Astrocyte of the cerebellum (primary cell): Measurements from ENCODE around the gene PPEF2.
"Not testable (repeated sequence)": the region's sequence is repeated elsewhere in the genome, so short reads cannot be mapped to it uniquely, and the experiment has no call there.

Experiments
- DNase-seq: peaks from one replicate; pipeline ENCODE4 v3.0.0-alpha.2; 2011; ENCODE audit warnings: low read depth
- H3K4me3 ChIP-seq: 2 replicates; pipeline ENCODE4 v1.5.1; 2011; ENCODE audit warnings: mild to moderate bottlenecking, low read depth, low read length, moderate library complexity
- CTCF ChIP-seq: IDR thresholded peaks from 2 replicates; pipeline ENCODE4 v1.5.1; 2012; ENCODE audit warnings: low read length, low read depth, moderate library complexity, mild to moderate bottlenecking; ENCODE audit errors: missing control alignments
- in situ Hi-C: cut with HindIII; loops from 2 replicates; pipeline ENCODE4 v1.10.0; 2017; ENCODE audit warnings: low sequenced_read_pairs

PPEF2 gene

DNA sequence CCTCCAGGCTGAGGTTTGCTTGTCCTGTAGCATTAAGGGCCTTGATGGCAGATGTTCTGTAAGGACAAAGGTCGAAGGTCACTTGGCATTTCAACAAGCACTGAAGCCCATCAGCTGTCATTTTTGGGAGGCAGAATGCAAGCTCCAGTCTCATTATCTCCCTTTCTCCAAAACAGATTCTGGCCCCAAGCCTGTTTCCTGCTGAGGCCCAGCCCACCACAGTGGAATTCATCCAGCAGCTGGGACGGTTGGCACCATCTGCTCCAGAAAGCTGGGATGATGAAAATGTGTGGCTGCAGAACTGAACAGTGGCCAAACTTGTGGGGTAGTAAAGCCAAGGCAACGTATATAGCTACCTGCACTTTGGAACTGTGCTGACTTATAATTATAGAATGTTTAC lies 17.7 kb upstream of the PPEF2 start:
- peak; percentile 67 for DNase-seq
- in situ Hi-C loops = no loop called here
- TF ChIP-seq CTCF = no peak

DNA sequence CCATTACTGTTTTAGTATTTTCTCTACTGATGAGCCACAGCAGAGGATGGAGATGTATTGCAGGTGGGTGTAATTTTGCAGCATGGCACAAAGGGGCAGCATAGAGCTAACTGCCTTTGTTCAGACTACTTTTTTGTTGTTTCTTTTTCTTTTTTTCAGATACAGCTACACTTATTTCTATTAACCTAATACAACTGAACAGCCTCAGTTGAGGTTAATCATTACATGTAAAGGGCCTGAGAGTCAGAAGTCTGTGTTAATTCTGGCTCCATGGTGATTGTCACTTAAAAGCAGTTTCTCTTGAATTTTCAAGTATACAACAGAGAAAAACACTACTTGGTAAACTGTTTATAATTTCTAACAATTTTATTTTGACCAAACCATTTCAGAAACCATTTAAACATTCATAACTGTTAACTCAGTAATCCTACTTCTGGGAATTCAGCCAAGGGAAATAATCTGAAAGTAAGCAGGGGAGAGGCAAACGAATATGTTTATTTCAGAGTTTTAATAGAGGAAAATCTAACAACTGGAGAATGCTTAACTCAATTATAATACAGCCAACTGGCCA lies 13.9 kb upstream of the PPEF2 start:
- peak; percentile 57 for DNase-seq
- H3K4me3 ChIP-seq = no peak overlapping the region
- in situ Hi-C loops = no loop called here
- TF ChIP-seq CTCF = peak; percentile 95

More for the DNA sequence above, 17.7 kb upstream of the PPEF2 start:
- H3K4me3 ChIP-seq = no peak overlapping the region

GRCh38 chr4:75912968-75913367 lies 10.7 kb upstream of the PPEF2 start:
- no peak overlapping the region for H3K4me3 ChIP-seq
- in situ Hi-C loops = no loop called here
- no peak for DNase-seq
- TF ChIP-seq CTCF = no peak

DNA sequence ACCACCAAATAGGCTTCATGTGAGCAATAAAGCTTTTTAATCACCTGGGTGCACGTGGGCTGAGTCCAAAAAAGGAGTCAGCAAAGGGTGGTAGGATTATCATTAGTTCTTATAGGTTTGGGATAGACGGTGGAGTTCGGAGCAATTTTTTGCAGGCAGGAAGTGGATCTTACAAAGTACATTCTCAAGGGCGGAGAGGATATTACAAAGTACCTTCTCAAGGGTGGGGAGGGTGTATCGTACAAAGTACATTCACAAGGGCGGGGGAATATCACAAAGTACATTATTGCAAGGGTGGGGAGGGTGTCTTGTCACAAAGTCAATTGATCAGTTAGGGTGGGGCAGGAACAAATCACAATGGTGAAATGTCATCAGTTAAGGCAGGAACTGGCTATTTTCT lies 8.6 kb upstream of the PPEF2 start:
- H3K4me3 ChIP-seq, in situ Hi-C loops, DNase-seq: not testable (repeated sequence)

DNA sequence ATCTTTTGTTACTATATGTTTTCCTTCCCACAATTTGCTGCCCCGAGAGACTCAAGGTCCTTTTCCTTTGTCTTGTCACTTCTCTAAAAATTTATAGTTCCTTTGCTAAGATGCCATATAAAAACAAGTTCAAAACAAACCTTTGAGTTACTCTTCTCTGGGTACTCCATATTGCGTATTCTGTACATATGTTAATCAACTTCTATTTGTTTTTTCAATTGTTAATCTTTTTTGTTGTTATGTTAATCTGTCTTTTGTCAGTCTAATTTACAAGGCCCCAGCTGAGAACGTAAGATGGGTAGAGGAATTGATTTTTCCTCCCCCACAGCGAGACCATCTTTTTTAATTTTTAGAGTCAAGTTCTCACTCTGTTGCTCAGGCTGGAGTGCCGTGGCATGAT lies 7.2 kb upstream of the PPEF2 start:
- in situ Hi-C loops = no loop called here

DNA sequence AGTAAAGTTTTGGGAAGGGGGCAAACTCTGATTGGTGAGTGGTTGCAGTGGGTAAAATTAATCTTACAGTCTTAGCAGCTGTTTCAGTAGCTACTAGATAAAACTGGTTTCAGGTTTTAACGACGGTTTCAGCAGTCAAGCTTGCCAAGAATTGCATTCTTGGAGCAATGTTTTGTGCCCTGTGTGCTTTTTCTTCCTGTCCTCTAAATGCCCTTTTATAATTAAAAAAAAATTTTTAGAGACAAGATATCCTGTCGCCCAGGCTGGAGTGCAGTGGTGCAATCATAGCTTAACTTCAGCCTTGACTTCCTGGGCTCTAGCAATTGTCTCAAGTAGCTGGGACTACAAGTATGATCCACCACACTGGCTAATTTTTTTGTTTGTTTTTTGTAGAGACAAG lies 6.3 kb upstream of the PPEF2 start:
- in situ Hi-C loops = no loop called here
- no peak for TF ChIP-seq CTCF
- H3K4me3 ChIP-seq = no peak overlapping the region
- DNase-seq = no peak

More for the DNA sequence above, 7.2 kb upstream of the PPEF2 start:
- no peak overlapping the region for H3K4me3 ChIP-seq
- TF ChIP-seq CTCF = no peak
- DNase-seq = no peak

- no peak overlapping the region for H3K4me3 ChIP-seq
- no peak for TF ChIP-seq CTCF
- in situ Hi-C loops = no loop called here
- no peak for DNase-seq
Measured at GRCh38 chr4:75907966-75908365, 5.7 kb upstream of the PPEF2 start.
